HG03060 (cell line): ENCODE measurements around the gene MAP2K5.

ENCODE experiments used
- ATAC-seq: cut with Tn5 transposase; IDR thresholded peaks from one replicate; pipeline ENCODE4 v1.9.1; 2021; ENCODE audit warnings: low read depth, moderate number of reproducible peaks; ENCODE audit not compliant: unreplicated experiment

Gene MAP2K5

GRCh38 chr15:67556976-67557570, 14.6 kb downstream of the MAP2K5 start:
- no peak for ATAC-seq

GRCh38 chr15:67558502-67558901, 16.0 kb downstream of the MAP2K5 start:
- no peak for ATAC-seq

GRCh38 chr15:67559158-67559557, 16.7 kb downstream of the MAP2K5 start:
- ATAC-seq = no peak

GRCh38 chr15:67559576-67559975, 17.1 kb downstream of the MAP2K5 start:
- no peak for ATAC-seq

- ATAC-seq = no peak
Measured at GRCh38 chr15:67560320-67560719, 17.8 kb downstream of the MAP2K5 start.

GRCh38 chr15:67563092-67563491, 20.6 kb downstream of the MAP2K5 start:
- ATAC-seq = no peak

GRCh38 chr15:67564021-67564967, 21.8 kb downstream of the MAP2K5 start:
- ATAC-seq = peak; percentile 90

- peak; percentile 10 for ATAC-seq
Measured at GRCh38 chr15:67564968-67565345, 22.5 kb downstream of the MAP2K5 start.

- no peak for ATAC-seq
Measured at GRCh38 chr15:67569668-67570067, 27.2 kb downstream of the MAP2K5 start.

- ATAC-seq = no peak
Measured at GRCh38 chr15:67570875-67571647, 28.6 kb downstream of the MAP2K5 start.

GRCh38 chr15:67571648-67572415, 29.3 kb downstream of the MAP2K5 start:
- no peak for ATAC-seq

GRCh38 chr15:67573194-67573593, 30.7 kb downstream of the MAP2K5 start:
- no peak for ATAC-seq

GRCh38 chr15:67575039-67575502, 32.6 kb downstream of the MAP2K5 start:
- ATAC-seq = no peak

- ATAC-seq = no peak
Measured at GRCh38 chr15:67578020-67578600, 35.6 kb downstream of the MAP2K5 start.

- no peak for ATAC-seq
Measured at GRCh38 chr15:67579164-67579563, 36.7 kb downstream of the MAP2K5 start.

GRCh38 chr15:67579967-67580366, 37.5 kb downstream of the MAP2K5 start:
- ATAC-seq = no peak

- ATAC-seq = no peak
Measured at GRCh38 chr15:67584157-67584556, 41.7 kb downstream of the MAP2K5 start.

GRCh38 chr15:67585681-67586080, 43.2 kb downstream of the MAP2K5 start:
- no peak for ATAC-seq

- no peak for ATAC-seq
Measured at GRCh38 chr15:67587331-67587730, 44.8 kb downstream of the MAP2K5 start.

GRCh38 chr15:67587754-67588153, 45.3 kb downstream of the MAP2K5 start:
- no peak for ATAC-seq
